OCI-LY7 (cell line): Measurements from ENCODE around the gene ZMYND8. TPM values are rescaled to one million over a fixed set of nuclear protein-coding genes. Genes with fewer than 3 reads are reported as not detected.

Experiments used
- BruUV-seq: library from RNA; stranded (reverse); fragments of 400-500 nt; replicated peaks from 2 replicates; lab custom pipeline; 2021; lab: Mats Ljungman, UMichigan
- CTCF ChIA-PET: fragments of 300-600 bp; sonication (Branson Sonifier 250); formaldehyde crosslinking; loops from one replicate; lab custom pipeline; 2022; ENCODE audit warnings: antibody characterized with exemption; ENCODE audit not compliant: unreplicated experiment; lab: Charles Lee
- POLR2A ChIA-PET: fragments of 300-600 bp; sonication (Branson Sonifier 250); formaldehyde crosslinking; loops from one replicate; lab custom pipeline; 2022; ENCODE audit warnings: antibody characterized with exemption; lab: Charles Lee
- DNase-seq: peaks from one replicate; pipeline ENCODE4 v3.0.0-alpha.2; 2015; ENCODE audit warnings: low spot score
- H2AFZ ChIP-seq: fragments of 200-600 bp; sonication (generic), shearing (Covaris generic); 2 replicates; pipeline ENCODE4 v1.6.1; 2014; ENCODE audit warnings: mild to moderate bottlenecking, antibody characterized with exemption, low read length, moderate library complexity
- H3K27ac ChIP-seq: fragments of 200-600 bp; sonication (generic); 2 replicates; pipeline ENCODE4 v1.5.1; 2014; ENCODE audit warnings: mixed run types, low read depth, mild to moderate bottlenecking, moderate library complexity, low read length, inconsistent platforms; ENCODE audit not compliant: poor library complexity, severe bottlenecking
- H3K36me3 ChIP-seq: fragments of 200-600 bp; sonication (generic); 2 replicates; pipeline ENCODE4 v1.6.1; 2014; ENCODE audit warnings: mild to moderate bottlenecking, antibody characterized with exemption, low read length, moderate library complexity, mixed read lengths; ENCODE audit not compliant: insufficient read depth
- H3K4me1 ChIP-seq: fragments of 200-600 bp; sonication (generic); 2 replicates; pipeline ENCODE4 v1.5.1; 2014; ENCODE audit warnings: mild to moderate bottlenecking, low read length; ENCODE audit not compliant: insufficient read depth, poor library complexity, severe bottlenecking
- H3K4me2 ChIP-seq: fragments of 200-600 bp; sonication (generic); 2 replicates; pipeline ENCODE4 v1.6.1; 2014; ENCODE audit warnings: mild to moderate bottlenecking, low read length
- H3K4me3 ChIP-seq: fragments of 200-600 bp; sonication (generic); 2 replicates; pipeline ENCODE4 v1.5.1; 2014; ENCODE audit warnings: mild to moderate bottlenecking, low read depth, low read length; ENCODE audit not compliant: poor library complexity, severe bottlenecking
- H3K79me2 ChIP-seq: fragments of 200-600 bp; sonication (generic); 2 replicates; pipeline ENCODE4 v1.6.1; 2016; ENCODE audit warnings: low read depth, mild to moderate bottlenecking, low read length, moderate library complexity, mixed read lengths; ENCODE audit not compliant: insufficient read depth
- H3K9me2 ChIP-seq: fragments of 200-600 bp; sonication (generic); 2 replicates; pipeline ENCODE4 v1.6.1; 2016; ENCODE audit warnings: mild to moderate bottlenecking, low read length, mixed read lengths; ENCODE audit not compliant: insufficient read depth
- H3K9me3 ChIP-seq: fragments of 200-600 bp; sonication (generic); 2 replicates; pipeline ENCODE4 v1.6.1; 2014; ENCODE audit warnings: mild to moderate bottlenecking, mixed run types, low read length, mixed read lengths
- H4K20me1 ChIP-seq: fragments of 200-600 bp; sonication (generic); 2 replicates; pipeline ENCODE4 v1.6.1; 2014; ENCODE audit warnings: mild to moderate bottlenecking, antibody characterized with exemption, low read length, moderate library complexity, mixed read lengths; ENCODE audit not compliant: insufficient read depth
- EZH2phosphoT487 ChIP-seq: fragments of 200-600 bp; sonication (generic); IDR thresholded peaks from 2 replicates; pipeline ENCODE4 v1.6.1; 2018; ENCODE audit warnings: low read depth, borderline replicate concordance, mild to moderate bottlenecking, mixed run types, antibody characterized with exemption, low read length, moderate library complexity, mixed read lengths
- intact Hi-C: fragments of 100-400 bp; cut with micrococcal nuclease; formaldehyde crosslinking; loops from one replicate; pipeline ENCODE4 v1.10.0; 2022; ENCODE audit not compliant: unreplicated experiment
- total RNA-seq, 2 experiments: library from RNA; depleted of rRNA in 1 of 2; stranded (reverse); fragments of >200 nt in 1 of 2; shearing (Covaris generic) in 1 of 2; gene quantifications; 2 replicates each; pipeline ENCODE4 v1.2.3, GENCODE V29; 2014 to 2022
- TF ChIP-seq, protein P1 (sequence below): fragments of 200-600 bp; sonication (generic); conservative IDR thresholded peaks from 2 replicates; pipeline ENCODE4 v1.5.1; 2014; ENCODE audit warnings: mild to moderate bottlenecking, antibody characterized with exemption, low read length, moderate library complexity, mixed read lengths

Gene ZMYND8
- total RNA-seq, 2 experiments from 2014 or later, result 30.4 to 69.1 TPM

GRCh38 chr20:47198996-47199552, 157.4 kb downstream of the ZMYND8 start:
- no peak for DNase-seq
- H3K9me3 ChIP-seq, result no peaks in the 10 kb centered on the region
- no peak overlapping the region for H3K27ac ChIP-seq
- ChIA-PET CTCF (no interaction called here), POLR2A (no interaction called here)
- peaks cover 4% of the 10 kb centered on the region for H3K4me1 ChIP-seq
- no peaks in the 10 kb centered on the region for H3K36me3 ChIP-seq
- H3K79me2 ChIP-seq, result no peaks in the 10 kb centered on the region
- no peaks in the 10 kb centered on the region for H3K9me2 ChIP-seq
- no peak overlapping the region for H3K4me3 ChIP-seq
- intact Hi-C loops, result loop anchor here (5.0 kb wide), 3 partner anchors 73 to 452 kb away; no protein-coding TSS in a partner anchor
- H2AFZ ChIP-seq, result no peak overlapping the region
- no TSS peak for BruUV-seq
- no peaks in the 10 kb centered on the region for H4K20me1 ChIP-seq
- TF ChIP-seq, protein P1, sequence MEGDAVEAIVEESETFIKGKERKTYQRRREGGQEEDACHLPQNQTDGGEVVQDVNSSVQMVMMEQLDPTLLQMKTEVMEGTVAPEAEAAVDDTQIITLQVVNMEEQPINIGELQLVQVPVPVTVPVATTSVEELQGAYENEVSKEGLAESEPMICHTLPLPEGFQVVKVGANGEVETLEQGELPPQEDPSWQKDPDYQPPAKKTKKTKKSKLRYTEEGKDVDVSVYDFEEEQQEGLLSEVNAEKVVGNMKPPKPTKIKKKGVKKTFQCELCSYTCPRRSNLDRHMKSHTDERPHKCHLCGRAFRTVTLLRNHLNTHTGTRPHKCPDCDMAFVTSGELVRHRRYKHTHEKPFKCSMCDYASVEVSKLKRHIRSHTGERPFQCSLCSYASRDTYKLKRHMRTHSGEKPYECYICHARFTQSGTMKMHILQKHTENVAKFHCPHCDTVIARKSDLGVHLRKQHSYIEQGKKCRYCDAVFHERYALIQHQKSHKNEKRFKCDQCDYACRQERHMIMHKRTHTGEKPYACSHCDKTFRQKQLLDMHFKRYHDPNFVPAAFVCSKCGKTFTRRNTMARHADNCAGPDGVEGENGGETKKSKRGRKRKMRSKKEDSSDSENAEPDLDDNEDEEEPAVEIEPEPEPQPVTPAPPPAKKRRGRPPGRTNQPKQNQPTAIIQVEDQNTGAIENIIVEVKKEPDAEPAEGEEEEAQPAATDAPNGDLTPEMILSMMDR, result no peak
- TF ChIP-seq EZH2phosphoT487, result no peak
- H3K4me2 ChIP-seq, result no peak overlapping the region

DNA sequence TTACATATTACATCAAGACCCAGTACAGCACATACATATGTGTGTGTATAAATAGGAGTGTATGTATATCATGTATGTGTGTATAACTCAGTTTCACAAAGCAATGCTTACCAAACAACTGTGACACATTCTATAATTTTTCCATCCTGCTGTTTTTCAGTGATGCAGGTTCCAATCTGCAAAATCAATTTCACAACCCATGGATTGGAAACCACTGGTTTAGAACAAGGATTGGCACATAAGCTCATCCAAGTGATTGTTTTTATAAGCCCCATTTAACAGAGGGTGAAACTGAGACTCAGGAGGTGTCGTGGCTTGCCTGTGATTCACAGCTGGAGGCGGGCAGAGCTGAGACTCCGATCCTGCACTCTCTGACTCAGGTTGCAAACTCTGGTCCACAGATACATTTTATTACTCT, 158.2 kb downstream of the ZMYND8 start:
- DNase-seq, result no peak
- BruUV-seq, result no TSS peak
- H3K4me2 ChIP-seq, result no peak overlapping the region
- intact Hi-C loops, result loop anchor here (5.0 kb wide), 3 partner anchors 74 to 451 kb away; no protein-coding TSS in a partner anchor
- no peaks in the 10 kb centered on the region for H3K79me2 ChIP-seq
- H3K36me3 ChIP-seq, result no peaks in the 10 kb centered on the region
- H2AFZ ChIP-seq, result no peak overlapping the region
- H3K27ac ChIP-seq, result no peak overlapping the region
- no peak overlapping the region for H3K4me3 ChIP-seq
- POLR2A ChIA-PET, result interaction anchor here (0.5 to 0.7 kb wide), 2 partner anchors 13 to 56 kb away, joined by 3 read pairs; no protein-coding TSS in a partner anchor
- TF ChIP-seq, protein P1, result no peak
- TF ChIP-seq EZH2phosphoT487, result no peak
- CTCF ChIA-PET, result no interaction called here
- no peaks in the 10 kb centered on the region for H4K20me1 ChIP-seq
- no peaks in the 10 kb centered on the region for H3K9me2 ChIP-seq
- no peaks in the 10 kb centered on the region for H3K9me3 ChIP-seq
- H3K4me1 ChIP-seq, result peaks cover 4% of the 10 kb centered on the region
